K562 (cell line): ENCODE measurements around the gene SLC2A4RG. TPM values are rescaled to one million over a fixed set of nuclear protein-coding genes. Genes with fewer than 3 reads are reported as not detected.

ENCODE experiments used
- FOSL1 ChIP-seq: fragments of 200-800 bp; sonication (Bioruptor generic); conservative IDR thresholded peaks from 2 replicates; pipeline ENCODE4 v1.6.1; 2016; ENCODE audit warnings: missing genetic modification characterization, missing compliant biosample characterization
- HLTF ChIP-seq: fragments of 450-650 bp; IDR thresholded peaks from 2 replicates; pipeline ENCODE4 v1.6.1; 2016
- KLF6 ChIP-seq: fragments of 250-450 bp; sonication (Bioruptor Pico); IDR thresholded peaks from 2 replicates; pipeline ENCODE4 v1.4.0; 2020; ENCODE audit warnings: mild to moderate bottlenecking, moderate library complexity, borderline replicate concordance
- MCM5 ChIP-seq: fragments of 450-650 bp; IDR thresholded peaks from 2 replicates; pipeline ENCODE4 v1.6.1; 2016; ENCODE audit warnings: low read depth
- RBM17 ChIP-seq: fragments of 200-400 bp; formaldehyde crosslinking; IDR thresholded peaks from 2 replicates; pipeline ENCODE4 v1.6.1; 2017; ENCODE audit warnings: low read depth, mild to moderate bottlenecking, low read length, borderline replicate concordance
- TEAD4 ChIP-seq, 2 experiments: sonication (generic) in 1 of 2; formaldehyde crosslinking in 1 of 2; IDR thresholded peaks; 2 replicates each; pipeline versions ENCODE4 v1.6.1 to v1.8.0; 2012 to 2022; ENCODE audit warnings: borderline replicate concordance in 1 of 2, inconsistent platforms in 1 of 2, low read length in 1 of 2, mild to moderate bottlenecking in 1 of 2, missing genetic modification reagents in 1 of 2
- ZBTB7A ChIP-seq: IDR thresholded peaks from 2 replicates; pipeline ENCODE4 v1.6.1; 2011; ENCODE audit warnings: low read depth, mild to moderate bottlenecking, low read length, moderate library complexity, borderline replicate concordance; ENCODE audit not compliant: control insufficient read depth
- ZNF3 ChIP-seq: fragments of 250-450 bp; sonication (Bioruptor Pico); IDR thresholded peaks from 2 replicates; pipeline ENCODE4 v1.5.0; 2021; ENCODE audit warnings: mild to moderate bottlenecking, moderate library complexity
- ZNF696 ChIP-seq: fragments of 250-450 bp; sonication (Bioruptor Pico); conservative IDR thresholded peaks from 2 replicates; pipeline ENCODE4 v1.4.0; 2020; ENCODE audit warnings: mild to moderate bottlenecking, moderate library complexity
- ZNF764 ChIP-seq: fragments of 250-450 bp; sonication (Bioruptor Pico); IDR thresholded peaks from 2 replicates; pipeline ENCODE4 v1.4.0; 2020; ENCODE audit warnings: low read depth, mild to moderate bottlenecking, moderate library complexity
- polyA plus RNA-seq, 8 experiments: library from polyadenylated mRNA; depleted of rRNA in 4 of 8; stranded (reverse) in 5 of 8; unstranded in 3 of 8; fragments of >200 nt; fragmentation: Nextera tagmentation in 2 of 8; fragmentation: Illumina TruSeq in 1 of 8; extraction: Ambion mirVana in 2 of 8; extraction: Trizol in 1 of 8; gene quantifications; 2 replicates each; pipeline versions ENCODE4 v1.2.1 to v1.2.3, GENCODE V29; 2011 to 2014; ENCODE audit warnings: inconsistent platforms in 1 of 8, missing spikeins in 1 of 8
- total RNA-seq, 7 experiments: library from RNA; depleted of rRNA in 6 of 7; stranded (reverse); fragments of >200 nt in 6 of 7; fragmentation: Illumina TruSeq in 2 of 7; extraction: Trizol in 2 of 7; gene quantifications; 2 replicates each; pipeline versions ENCODE4 v1.2.1 to v1.2.3, GENCODE V29; 2011 to 2021; ENCODE audit warnings: low replicate concordance in 1 of 7
- TF ChIP-seq, protein P1 (sequence below): fragments of 450-650 bp; IDR thresholded peaks from 2 replicates; pipeline ENCODE4 v1.6.1; 2016; ENCODE audit warnings: low read depth, mild to moderate bottlenecking, moderate library complexity
- TF ChIP-seq, protein P2 (sequence below): IDR thresholded peaks from 2 replicates; pipeline ENCODE4 v1.6.1; 2014; ENCODE audit warnings: antibody characterized with exemption
- TF ChIP-seq, protein P3 (sequence below): fragments of 450-650 bp; formaldehyde crosslinking; conservative IDR thresholded peaks from 2 replicates; pipeline ENCODE4 v1.4.0; 2022; ENCODE audit warnings: mild to moderate bottlenecking, missing genetic modification characterization
- TF ChIP-seq, protein P4 (sequence below), 2 experiments: IDR thresholded peaks; 2 replicates each; pipeline ENCODE4 v1.6.1; 2011; ENCODE audit warnings: borderline replicate concordance in 1 of 2, control low read depth in 1 of 2, low read depth in 1 of 2, low read length in 1 of 2, mild to moderate bottlenecking in 1 of 2, mixed read lengths in 1 of 2, moderate library complexity in 1 of 2; ENCODE audit not compliant: insufficient read depth in 1 of 2, insufficient read length in 1 of 2, poor library complexity in 1 of 2, severe bottlenecking in 1 of 2; ENCODE audit errors: extremely low read depth in 1 of 2
- TF ChIP-seq, protein P5 (sequence below): sonication (generic); formaldehyde crosslinking; IDR thresholded peaks from 2 replicates; pipeline ENCODE4 v1.8.0; 2023; ENCODE audit warnings: missing genetic modification reagents, mild to moderate bottlenecking, borderline replicate concordance

Gene SLC2A4RG
- total and polyA plus RNA-seq, 9 of the 15 experiments (the other 6 are each of a cell fraction or from before 2014, with no cell fraction given): 0.34 to 97.3 (median 26.5) TPM

DNA sequence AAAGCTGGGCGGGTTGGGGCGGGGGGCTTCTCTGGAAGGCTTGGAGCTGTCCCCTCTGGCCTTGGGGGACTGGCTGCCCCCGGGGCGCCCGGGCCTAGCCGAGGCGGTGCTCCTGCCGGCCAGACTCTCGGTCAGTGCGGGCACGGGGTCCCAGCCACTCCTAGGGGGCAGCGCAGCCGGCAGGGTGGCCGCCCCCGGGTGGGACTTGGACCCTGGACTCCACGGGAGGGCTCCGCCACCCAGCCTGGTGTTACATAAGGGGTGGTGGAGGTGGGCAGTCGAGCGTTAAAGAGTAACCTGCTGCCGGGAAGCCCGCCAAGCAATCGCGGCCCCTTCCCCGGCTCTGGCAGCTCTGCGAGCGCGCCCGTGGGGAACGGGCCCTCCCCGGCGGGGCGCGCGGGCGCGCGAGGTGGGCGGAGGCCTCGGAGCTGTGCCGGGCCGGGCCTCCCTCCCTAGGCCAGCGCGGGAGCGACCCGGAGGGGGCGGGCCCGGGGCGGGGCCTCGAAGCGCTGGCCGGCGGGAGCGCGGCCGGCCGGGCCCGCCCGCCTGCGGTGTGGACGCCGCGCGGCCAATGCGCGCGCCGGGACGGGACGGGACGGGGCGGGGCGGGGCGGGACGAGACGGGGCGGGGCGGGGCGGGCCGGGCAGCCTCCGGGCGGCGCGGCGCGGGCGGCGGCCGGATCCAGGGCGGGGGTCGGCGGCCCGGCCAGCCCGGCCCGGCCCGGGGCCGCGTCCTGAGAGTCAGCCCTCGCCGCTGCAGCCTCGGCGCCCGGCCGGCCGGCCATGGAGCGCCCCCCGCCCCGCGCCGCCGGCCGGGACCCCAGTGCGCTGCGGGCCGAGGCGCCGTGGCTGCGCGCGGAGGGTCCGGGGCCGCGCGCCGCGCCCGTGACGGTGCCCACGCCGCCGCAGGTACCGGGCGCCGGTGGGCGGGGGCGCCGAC, at the start of gene SLC2A4RG (continued):
- TF ChIP-seq RBM17 (no peak), ZNF764 (CRISPR knock-in tag) (no peak), HLTF (no peak), KLF6 (CRISPR knock-in tag) (no peak), ZBTB7A (peak; percentile 46; the same call in 1 of the 2 replicates), ZNF3 (CRISPR knock-in tag) (no peak), TEAD4 (IDR thresholded peaks at IDR 0.05; ENCODE audit: low read length) (no peak), TEAD4 (CRISPR knock-in tag; IDR thresholded peaks at IDR 0.05; ENCODE audit: borderline replicate concordance) (no peak), ZNF696 (CRISPR knock-in tag) (no peak), MCM5 (no peak), FOSL1 (tag) (0 out of 2 replicates have a peak, but pooled peaks have one; percentile 12)
- TF ChIP-seq, protein P1, sequence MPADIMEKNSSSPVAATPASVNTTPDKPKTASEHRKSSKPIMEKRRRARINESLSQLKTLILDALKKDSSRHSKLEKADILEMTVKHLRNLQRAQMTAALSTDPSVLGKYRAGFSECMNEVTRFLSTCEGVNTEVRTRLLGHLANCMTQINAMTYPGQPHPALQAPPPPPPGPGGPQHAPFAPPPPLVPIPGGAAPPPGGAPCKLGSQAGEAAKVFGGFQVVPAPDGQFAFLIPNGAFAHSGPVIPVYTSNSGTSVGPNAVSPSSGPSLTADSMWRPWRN: no peak
- TF ChIP-seq, protein P2, sequence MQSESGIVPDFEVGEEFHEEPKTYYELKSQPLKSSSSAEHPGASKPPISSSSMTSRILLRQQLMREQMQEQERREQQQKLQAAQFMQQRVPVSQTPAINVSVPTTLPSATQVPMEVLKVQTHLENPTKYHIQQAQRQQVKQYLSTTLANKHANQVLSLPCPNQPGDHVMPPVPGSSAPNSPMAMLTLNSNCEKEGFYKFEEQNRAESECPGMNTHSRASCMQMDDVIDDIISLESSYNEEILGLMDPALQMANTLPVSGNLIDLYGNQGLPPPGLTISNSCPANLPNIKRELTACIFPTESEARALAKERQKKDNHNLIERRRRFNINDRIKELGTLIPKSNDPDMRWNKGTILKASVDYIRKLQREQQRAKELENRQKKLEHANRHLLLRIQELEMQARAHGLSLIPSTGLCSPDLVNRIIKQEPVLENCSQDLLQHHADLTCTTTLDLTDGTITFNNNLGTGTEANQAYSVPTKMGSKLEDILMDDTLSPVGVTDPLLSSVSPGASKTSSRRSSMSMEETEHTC: no peak
- TF ChIP-seq, protein P3, sequence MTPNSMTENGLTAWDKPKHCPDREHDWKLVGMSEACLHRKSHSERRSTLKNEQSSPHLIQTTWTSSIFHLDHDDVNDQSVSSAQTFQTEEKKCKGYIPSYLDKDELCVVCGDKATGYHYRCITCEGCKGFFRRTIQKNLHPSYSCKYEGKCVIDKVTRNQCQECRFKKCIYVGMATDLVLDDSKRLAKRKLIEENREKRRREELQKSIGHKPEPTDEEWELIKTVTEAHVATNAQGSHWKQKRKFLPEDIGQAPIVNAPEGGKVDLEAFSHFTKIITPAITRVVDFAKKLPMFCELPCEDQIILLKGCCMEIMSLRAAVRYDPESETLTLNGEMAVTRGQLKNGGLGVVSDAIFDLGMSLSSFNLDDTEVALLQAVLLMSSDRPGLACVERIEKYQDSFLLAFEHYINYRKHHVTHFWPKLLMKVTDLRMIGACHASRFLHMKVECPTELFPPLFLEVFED: no peak
- TF ChIP-seq, protein P4, sequence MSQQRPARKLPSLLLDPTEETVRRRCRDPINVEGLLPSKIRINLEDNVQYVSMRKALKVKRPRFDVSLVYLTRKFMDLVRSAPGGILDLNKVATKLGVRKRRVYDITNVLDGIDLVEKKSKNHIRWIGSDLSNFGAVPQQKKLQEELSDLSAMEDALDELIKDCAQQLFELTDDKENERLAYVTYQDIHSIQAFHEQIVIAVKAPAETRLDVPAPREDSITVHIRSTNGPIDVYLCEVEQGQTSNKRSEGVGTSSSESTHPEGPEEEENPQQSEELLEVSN (IDR thresholded peaks at IDR 0.05; ENCODE audit: borderline replicate concordance in 1 of 2, extremely low read depth in 1 of 2, insufficient read depth in 1 of 2, insufficient read length in 1 of 2, low read depth in 1 of 2, low read length in 1 of 2, poor library complexity in 1 of 2, severe bottlenecking in 1 of 2): peak in 1 of 2 experiments; percentile 10
- TF ChIP-seq, protein P5, sequence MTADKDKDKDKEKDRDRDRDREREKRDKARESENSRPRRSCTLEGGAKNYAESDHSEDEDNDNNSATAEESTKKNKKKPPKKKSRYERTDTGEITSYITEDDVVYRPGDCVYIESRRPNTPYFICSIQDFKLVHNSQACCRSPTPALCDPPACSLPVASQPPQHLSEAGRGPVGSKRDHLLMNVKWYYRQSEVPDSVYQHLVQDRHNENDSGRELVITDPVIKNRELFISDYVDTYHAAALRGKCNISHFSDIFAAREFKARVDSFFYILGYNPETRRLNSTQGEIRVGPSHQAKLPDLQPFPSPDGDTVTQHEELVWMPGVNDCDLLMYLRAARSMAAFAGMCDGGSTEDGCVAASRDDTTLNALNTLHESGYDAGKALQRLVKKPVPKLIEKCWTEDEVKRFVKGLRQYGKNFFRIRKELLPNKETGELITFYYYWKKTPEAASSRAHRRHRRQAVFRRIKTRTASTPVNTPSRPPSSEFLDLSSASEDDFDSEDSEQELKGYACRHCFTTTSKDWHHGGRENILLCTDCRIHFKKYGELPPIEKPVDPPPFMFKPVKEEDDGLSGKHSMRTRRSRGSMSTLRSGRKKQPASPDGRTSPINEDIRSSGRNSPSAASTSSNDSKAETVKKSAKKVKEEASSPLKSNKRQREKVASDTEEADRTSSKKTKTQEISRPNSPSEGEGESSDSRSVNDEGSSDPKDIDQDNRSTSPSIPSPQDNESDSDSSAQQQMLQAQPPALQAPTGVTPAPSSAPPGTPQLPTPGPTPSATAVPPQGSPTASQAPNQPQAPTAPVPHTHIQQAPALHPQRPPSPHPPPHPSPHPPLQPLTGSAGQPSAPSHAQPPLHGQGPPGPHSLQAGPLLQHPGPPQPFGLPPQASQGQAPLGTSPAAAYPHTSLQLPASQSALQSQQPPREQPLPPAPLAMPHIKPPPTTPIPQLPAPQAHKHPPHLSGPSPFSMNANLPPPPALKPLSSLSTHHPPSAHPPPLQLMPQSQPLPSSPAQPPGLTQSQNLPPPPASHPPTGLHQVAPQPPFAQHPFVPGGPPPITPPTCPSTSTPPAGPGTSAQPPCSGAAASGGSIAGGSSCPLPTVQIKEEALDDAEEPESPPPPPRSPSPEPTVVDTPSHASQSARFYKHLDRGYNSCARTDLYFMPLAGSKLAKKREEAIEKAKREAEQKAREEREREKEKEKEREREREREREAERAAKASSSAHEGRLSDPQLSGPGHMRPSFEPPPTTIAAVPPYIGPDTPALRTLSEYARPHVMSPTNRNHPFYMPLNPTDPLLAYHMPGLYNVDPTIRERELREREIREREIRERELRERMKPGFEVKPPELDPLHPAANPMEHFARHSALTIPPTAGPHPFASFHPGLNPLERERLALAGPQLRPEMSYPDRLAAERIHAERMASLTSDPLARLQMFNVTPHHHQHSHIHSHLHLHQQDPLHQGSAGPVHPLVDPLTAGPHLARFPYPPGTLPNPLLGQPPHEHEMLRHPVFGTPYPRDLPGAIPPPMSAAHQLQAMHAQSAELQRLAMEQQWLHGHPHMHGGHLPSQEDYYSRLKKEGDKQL: no peak
